HepG2 (cell line): ENCODE data around the gene ENGASE. TPM values are rescaled to one million over a fixed set of nuclear protein-coding genes. Genes with fewer than 3 reads are reported as not detected.

Experiments used
- ETV6 ChIP-seq: sonication (generic); formaldehyde crosslinking; conservative IDR thresholded peaks from 2 replicates; pipeline ENCODE4 v1.4.0; 2020; ENCODE audit warnings: missing genetic modification reagents
- HDAC6 ChIP-seq: fragments of 200-600 bp; sonication (generic); IDR thresholded peaks from 2 replicates; pipeline ENCODE4 v1.7.0; 2017; ENCODE audit warnings: mild to moderate bottlenecking, antibody characterized with exemption, low read length, low read depth
- HMGXB4 ChIP-seq, 2 experiments: sonication (generic) in 1 of 2; formaldehyde crosslinking in 1 of 2; IDR thresholded peaks; 2 replicates each; pipeline versions ENCODE4 v1.4.0 to v1.6.1; 2018 to 2020; ENCODE audit warnings: missing genetic modification reagents in 2 of 2, borderline replicate concordance in 1 of 2, low read depth in 1 of 2, mild to moderate bottlenecking in 1 of 2, missing biosample characterization in 1 of 2
- KDM2A ChIP-seq: sonication (generic); formaldehyde crosslinking; IDR thresholded peaks from 2 replicates; pipeline ENCODE4 v1.4.0; 2020; ENCODE audit warnings: low read depth, missing genetic modification reagents, borderline replicate concordance
- MXD3 ChIP-seq: IDR thresholded peaks from 2 replicates; pipeline ENCODE4 v1.6.1; 2016; ENCODE audit warnings: mild to moderate bottlenecking, missing biosample characterization, missing genetic modification reagents
- NFKB2 ChIP-seq: sonication (generic); formaldehyde crosslinking; IDR thresholded peaks from 2 replicates; pipeline ENCODE4 v1.4.0; 2020; ENCODE audit warnings: missing genetic modification reagents, borderline replicate concordance
- RNF2 ChIP-seq: fragments of 450-650 bp; conservative IDR thresholded peaks from 2 replicates; pipeline ENCODE4 v1.6.1; 2016; ENCODE audit warnings: low read depth
- SMYD3 ChIP-seq: sonication (generic); formaldehyde crosslinking; IDR thresholded peaks from 2 replicates; pipeline ENCODE4 v1.8.1; 2023; ENCODE audit warnings: mild to moderate bottlenecking, missing genetic modification reagents
- THAP9 ChIP-seq: sonication (generic); formaldehyde crosslinking; IDR thresholded peaks from 2 replicates; pipeline ENCODE4; 2020; ENCODE audit warnings: missing genetic modification reagents, mild to moderate bottlenecking, borderline replicate concordance
- UBTF ChIP-seq: sonication (generic); formaldehyde crosslinking; IDR thresholded peaks from 2 replicates; pipeline ENCODE4 v1.4.0; 2020; ENCODE audit warnings: mild to moderate bottlenecking, missing genetic modification reagents
- ZNF138 ChIP-seq: sonication (generic); formaldehyde crosslinking; IDR thresholded peaks from 2 replicates; pipeline ENCODE4 v1.5.0; 2020; ENCODE audit warnings: mild to moderate bottlenecking, low read depth, missing genetic modification reagents
- ZNF512B ChIP-seq: sonication (generic); formaldehyde crosslinking; IDR thresholded peaks from 2 replicates; pipeline ENCODE4 v1.5.1; 2020; ENCODE audit warnings: missing genetic modification reagents, mild to moderate bottlenecking, borderline replicate concordance
- ZNF580 ChIP-seq: IDR thresholded peaks from 2 replicates; pipeline ENCODE4 v1.6.1; 2016; ENCODE audit warnings: low read depth, borderline replicate concordance
- ZNF737 ChIP-seq: sonication (generic); formaldehyde crosslinking; IDR thresholded peaks from 2 replicates; pipeline ENCODE4 v1.5.0; 2020; ENCODE audit warnings: missing genetic modification reagents, mild to moderate bottlenecking, borderline replicate concordance
- ZNF784 ChIP-seq: sonication (generic); formaldehyde crosslinking; IDR thresholded peaks from 2 replicates; pipeline ENCODE4 v1.5.1; 2020; ENCODE audit warnings: missing genetic modification reagents, mild to moderate bottlenecking, borderline replicate concordance
- polyA plus RNA-seq, 8 experiments: library from polyadenylated mRNA; depleted of rRNA in 3 of 8; stranded (reverse) in 7 of 8; unstranded in 1 of 8; fragments of >200 nt; fragmentation: Illumina TruSeq in 4 of 8; extraction: Trizol in 4 of 8; gene quantifications; 2 replicates each; pipeline versions ENCODE4 v1.2.1 to v1.2.3, GENCODE V29; 2011 to 2016; ENCODE audit warnings: low read depth in 4 of 8, missing spikeins in 1 of 8, mixed read lengths in 1 of 8; ENCODE audit not compliant: insufficient read depth in 1 of 8
- total RNA-seq, 5 experiments: library from RNA; depleted of rRNA; stranded (reverse); fragments of >200 nt; fragmentation: Illumina TruSeq; extraction: Trizol; gene quantifications; 2 replicates each; pipeline ENCODE4 v1.2.3, GENCODE V29; 2016; ENCODE audit warnings: low read depth in 1 of 5

ENGASE gene
- total and polyA plus RNA-seq, 2 of the 13 experiments (the other 11 are each of a cell fraction or from before 2014, with no cell fraction given): 10.6 to 18.1 TPM

GRCh38 chr17:79045842-79046196 is 28.8 kb upstream of the ENGASE start (continued):
- TF ChIP-seq MXD3: 0 out of 2 replicates have a peak, but pooled peaks have one; percentile 25
- no peak for TF ChIP-seq RNF2
- no peak for TF ChIP-seq SMYD3 (CRISPR knock-in tag)
- TF ChIP-seq ZNF138 (CRISPR knock-in tag): no peak
- TF ChIP-seq KDM2A (CRISPR knock-in tag): peak; percentile 64; the same call in 1 of the 2 replicates
- TF ChIP-seq ZNF737 (CRISPR knock-in tag): no peak
- TF ChIP-seq THAP9 (CRISPR knock-in tag): 0 out of 2 replicates have a peak, but pooled peaks have one; percentile 26
- TF ChIP-seq UBTF: no peak
- TF ChIP-seq NFKB2 (CRISPR knock-in tag): peak; percentile 50; the same call in 1 of the 2 replicates
- TF ChIP-seq HMGXB4 (CRISPR knock-in tag; IDR thresholded peaks at IDR 0.05; ENCODE audit: borderline replicate concordance in 1 of 2, low read depth in 1 of 2): peak in 1 of 2 experiments; percentile 79; a peak in 2 of 4 replicates
- peak; percentile 78; the same call in 1 of the 2 replicates for TF ChIP-seq ZNF580 (CRISPR knock-in tag)
- TF ChIP-seq ETV6 (CRISPR knock-in tag): no peak
- no peak for TF ChIP-seq ZNF784 (CRISPR knock-in tag)
- no peak for TF ChIP-seq ZNF512B (CRISPR knock-in tag)
- TF ChIP-seq HDAC6: no peak
